Ureter (tissue), 1 donor: ENCODE measurements around the gene RPL27A. TPM values are rescaled to one million over a fixed set of nuclear protein-coding genes. Genes with fewer than 3 reads are reported as not detected.
A peak's percentile ranks its signal among the peaks of the same experiment; 100 is the strongest.

Experiments used
- DNase-seq: peaks from one replicate; pipeline ENCODE4 v3.0.0-alpha.2; 2020; ENCODE audit warnings: low spot score
- total RNA-seq: library from RNA; stranded (reverse); gene quantifications from one replicate; pipeline ENCODE4 v1.2.4, GENCODE V29; 2023
- donor health status: DM: yes; HTN: yes; CAD: no.

RPL27A gene
- total RNA-seq, 1 donor from 2014 or later: 976 TPM

GRCh38 chr11:8674859-8675258, 7.7 kb upstream of the RPL27A start:
- DNase-seq: no peak

GRCh38 chr11:8676458-8676857, 6.1 kb upstream of the RPL27A start:
- no peak for DNase-seq

- DNase-seq: no peak
Observed at GRCh38 chr11:8679006-8679405, 3.6 kb upstream of the RPL27A start.

- DNase-seq: no peak
Observed at GRCh38 chr11:8681837-8682302, 722 bp upstream of the RPL27A start.

GRCh38 chr11:8683115-8683807, 669 bp downstream of the RPL27A start:
- no peak for DNase-seq

- no peak for DNase-seq
Observed at GRCh38 chr11:8684600-8685290, 2.2 kb downstream of the RPL27A start.

GRCh38 chr11:8685306-8685705, 2.7 kb downstream of the RPL27A start:
- no peak for DNase-seq

GRCh38 chr11:8685820-8686219, 3.2 kb downstream of the RPL27A start:
- DNase-seq: no peak

GRCh38 chr11:8686325-8686724, 3.7 kb downstream of the RPL27A start:
- DNase-seq: peak; percentile 26

GRCh38 chr11:8688414-8689362, 6.1 kb downstream of the RPL27A start:
- peak; percentile 97 for DNase-seq

GRCh38 chr11:8689726-8690255, 7.2 kb downstream of the RPL27A start:
- DNase-seq: no peak

- DNase-seq: no peak
Observed at GRCh38 chr11:8690374-8691342, 8.1 kb downstream of the RPL27A start.

GRCh38 chr11:8691601-8692000, 9.0 kb downstream of the RPL27A start:
- no peak for DNase-seq

- DNase-seq: no peak
Observed at GRCh38 chr11:8692417-8692816, 9.8 kb downstream of the RPL27A start.

GRCh38 chr11:8693010-8693551, 10.5 kb downstream of the RPL27A start:
- DNase-seq: no peak

- no peak for DNase-seq
Observed at GRCh38 chr11:8693555-8693954, 11.0 kb downstream of the RPL27A start.

- no peak for DNase-seq
Observed at GRCh38 chr11:8694137-8694536, 11.5 kb downstream of the RPL27A start.

GRCh38 chr11:8697054-8697453, 14.5 kb downstream of the RPL27A start:
- no peak for DNase-seq

GRCh38 chr11:8698379-8698851, 15.8 kb downstream of the RPL27A start:
- no peak for DNase-seq

- DNase-seq: no peak
Observed at GRCh38 chr11:8698917-8699441, 16.4 kb downstream of the RPL27A start.
